NOMO-1 (cell line): ENCODE results near the gene LCE7A.

Experiments used
- DNase-seq, 2 experiments: peaks; one replicate each; lab custom pipeline; 2025; ENCODE audit not compliant: unreplicated experiment in 2 of 2; lab: John Stamatoyannopoulos, UW

LCE7A gene

GRCh38 chr1:152859696-152860095 is at the start of gene LCE7A:
Gene LCE7A, plus strand, starts transcription at chr1:152859996. Its CDS starts 702 bp downstream, at chr1:152860698.
- no peak for DNase-seq

- no peak for DNase-seq
These were observed 48.7 kb upstream of the LCE7A start for GRCh38 chr1:152811050-152811449.

GRCh38 chr1:152811671-152812070 is 48.1 kb upstream of the LCE7A start, which contains the start of gene LCE1B:
Gene LCE1B, plus strand, starts transcription at chr1:152811971. Its CDS starts 476 bp downstream, at chr1:152812447.
- DNase-seq: no peak

GRCh38 chr1:152817309-152817708 is 42.5 kb upstream of the LCE7A start:
- no peak for DNase-seq

GRCh38 chr1:152823294-152823693 is 36.5 kb upstream of the LCE7A start:
- DNase-seq: no peak

- no peak for DNase-seq
These were observed 34.8 kb upstream of the LCE7A start for GRCh38 chr1:152824964-152825363.

GRCh38 chr1:152827173-152827572 is 32.6 kb upstream of the LCE7A start, which contains the start of gene LCE1A:
Gene LCE1A, plus strand, starts transcription at chr1:152827473. Its CDS starts 0 bp downstream, at chr1:152827473.
- DNase-seq: no peak

GRCh38 chr1:152836870-152837269 is 22.9 kb upstream of the LCE7A start:
- DNase-seq: no peak

- no peak for DNase-seq
These were observed 17.2 kb upstream of the LCE7A start, which contains the start of gene LCE6A for GRCh38 chr1:152842556-152842955. Gene LCE6A, plus strand, starts transcription at chr1:152842856. Its CDS starts 665 bp downstream, at chr1:152843521.

- DNase-seq: no peak
These were observed 4.1 kb upstream of the LCE7A start for GRCh38 chr1:152855661-152856060.

GRCh38 chr1:152858062-152858461 is 1.7 kb upstream of the LCE7A start:
- no peak for DNase-seq

- no peak for DNase-seq
These were observed 333 bp downstream of the LCE7A start for GRCh38 chr1:152860129-152860528.

- no peak for DNase-seq
These were observed 1.6 kb downstream of the LCE7A start for GRCh38 chr1:152861374-152861773.

- DNase-seq: no peak
These were observed 4.6 kb downstream of the LCE7A start for GRCh38 chr1:152864443-152864842.

GRCh38 chr1:152866321-152866720 is 6.5 kb downstream of the LCE7A start:
- DNase-seq: no peak

GRCh38 chr1:152869808-152870419 is 10.1 kb downstream of the LCE7A start:
- peak; percentile 23 to 37 for DNase-seq

GRCh38 chr1:152870831-152871730 is 11.3 kb downstream of the LCE7A start:
- peak in 1 of 2 experiments; percentile 9 for DNase-seq

- DNase-seq: no peak
These were observed 11.9 kb downstream of the LCE7A start for GRCh38 chr1:152871731-152872126.

GRCh38 chr1:152873495-152873894 is 13.7 kb downstream of the LCE7A start:
- no peak for DNase-seq

GRCh38 chr1:152876827-152877226 is 17.0 kb downstream of the LCE7A start:
- no peak for DNase-seq

GRCh38 chr1:152878042-152878441 is 18.2 kb downstream of the LCE7A start, which contains the start of gene SMCP:
Gene SMCP, plus strand, starts transcription at chr1:152878322. Its CDS starts 6,101 bp downstream, at chr1:152884423.
- DNase-seq: no peak
